D721Med (cell line): Measurements from ENCODE around the gene IMMP2L.

Experiments
- DNase-seq: peaks from one replicate; pipeline ENCODE4 v3.0.0; 2011; ENCODE audit warnings: low spot score; ENCODE audit not compliant: insufficient read length
- FAIRE-seq: peaks from 2 replicates; lab custom pipeline; 2011; peaks lifted over from hg19 to GRCh38; lab: Jason Lieb, UNC
- TF ChIP-seq, protein P1 (sequence below): IDR thresholded peaks from 2 replicates; pipeline ENCODE4 v1.5.1; 2012; ENCODE audit warnings: mild to moderate bottlenecking, control low read depth; ENCODE audit not compliant: insufficient read depth; ENCODE audit errors: missing control alignments

IMMP2L gene

DNA sequence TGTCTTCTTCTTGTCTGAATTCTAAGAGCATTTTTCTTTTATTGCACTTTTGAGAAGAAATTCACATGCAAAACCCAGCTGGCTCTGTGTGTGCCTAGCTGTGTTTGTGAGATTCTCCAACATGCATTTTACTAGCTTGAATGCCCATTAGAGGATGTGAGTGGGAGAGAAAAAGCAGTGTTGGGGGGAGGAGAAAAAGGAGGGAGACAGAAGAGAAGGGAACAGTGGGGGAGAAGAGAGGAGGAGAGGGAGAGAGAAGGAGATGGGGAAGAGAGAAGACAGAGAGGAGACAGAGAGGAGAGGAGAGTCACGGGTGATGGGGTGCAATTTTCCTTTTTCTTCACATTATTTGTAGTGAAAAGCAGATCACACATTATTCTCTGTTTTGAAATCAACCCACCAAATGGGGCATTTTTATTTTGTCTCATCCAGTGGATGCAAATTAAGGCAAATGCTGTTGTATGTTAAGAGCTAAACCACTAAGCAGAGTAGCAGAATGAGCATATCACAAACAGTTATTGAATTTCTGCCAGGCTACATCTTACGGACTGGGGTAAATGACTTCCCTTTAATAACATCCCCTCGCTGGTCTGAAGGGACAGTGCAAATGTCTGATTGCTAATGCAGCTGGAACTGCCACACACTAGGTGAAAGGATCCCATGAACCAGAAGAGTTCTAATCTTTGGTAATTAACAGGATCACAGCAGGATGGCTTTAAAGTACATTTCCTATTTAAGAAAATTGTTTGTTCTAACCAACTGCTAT is 470.5 kb downstream of the IMMP2L start:
- FAIRE-seq (no peak), DNase-seq (no peak)

DNA sequence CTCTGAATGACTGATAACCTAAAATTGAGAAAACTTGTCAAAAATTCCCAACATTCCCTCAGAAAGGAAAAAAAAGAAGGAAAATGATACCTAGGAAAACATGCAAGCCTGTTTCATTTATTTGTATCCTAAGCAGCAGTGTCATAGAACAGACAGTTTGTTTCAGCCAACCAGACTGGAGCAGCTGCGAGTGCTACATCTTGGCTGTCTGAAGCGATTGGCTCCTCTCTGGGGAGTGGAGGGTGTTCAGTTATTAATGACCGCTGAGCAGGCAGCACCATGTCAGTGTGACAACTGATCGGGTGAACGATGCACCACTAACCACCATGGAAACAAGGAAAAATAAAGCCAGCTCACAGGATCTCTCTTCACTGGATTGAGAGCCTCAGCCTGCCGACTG is 471.4 kb downstream of the IMMP2L start, which contains the start of gene LRRN3:
Gene LRRN3, plus strand, starts transcription at position 282 of the 400 bp plus-strand sequence. CDS start 31,646 bp downstream, outside the sequence.
- FAIRE-seq (no peak), DNase-seq (no peak)
- TF ChIP-seq, protein P1, sequence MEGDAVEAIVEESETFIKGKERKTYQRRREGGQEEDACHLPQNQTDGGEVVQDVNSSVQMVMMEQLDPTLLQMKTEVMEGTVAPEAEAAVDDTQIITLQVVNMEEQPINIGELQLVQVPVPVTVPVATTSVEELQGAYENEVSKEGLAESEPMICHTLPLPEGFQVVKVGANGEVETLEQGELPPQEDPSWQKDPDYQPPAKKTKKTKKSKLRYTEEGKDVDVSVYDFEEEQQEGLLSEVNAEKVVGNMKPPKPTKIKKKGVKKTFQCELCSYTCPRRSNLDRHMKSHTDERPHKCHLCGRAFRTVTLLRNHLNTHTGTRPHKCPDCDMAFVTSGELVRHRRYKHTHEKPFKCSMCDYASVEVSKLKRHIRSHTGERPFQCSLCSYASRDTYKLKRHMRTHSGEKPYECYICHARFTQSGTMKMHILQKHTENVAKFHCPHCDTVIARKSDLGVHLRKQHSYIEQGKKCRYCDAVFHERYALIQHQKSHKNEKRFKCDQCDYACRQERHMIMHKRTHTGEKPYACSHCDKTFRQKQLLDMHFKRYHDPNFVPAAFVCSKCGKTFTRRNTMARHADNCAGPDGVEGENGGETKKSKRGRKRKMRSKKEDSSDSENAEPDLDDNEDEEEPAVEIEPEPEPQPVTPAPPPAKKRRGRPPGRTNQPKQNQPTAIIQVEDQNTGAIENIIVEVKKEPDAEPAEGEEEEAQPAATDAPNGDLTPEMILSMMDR = no peak

More for the DNA sequence above, 470.5 kb downstream of the IMMP2L start:
- TF ChIP-seq, protein P1 = no peak

DNA sequence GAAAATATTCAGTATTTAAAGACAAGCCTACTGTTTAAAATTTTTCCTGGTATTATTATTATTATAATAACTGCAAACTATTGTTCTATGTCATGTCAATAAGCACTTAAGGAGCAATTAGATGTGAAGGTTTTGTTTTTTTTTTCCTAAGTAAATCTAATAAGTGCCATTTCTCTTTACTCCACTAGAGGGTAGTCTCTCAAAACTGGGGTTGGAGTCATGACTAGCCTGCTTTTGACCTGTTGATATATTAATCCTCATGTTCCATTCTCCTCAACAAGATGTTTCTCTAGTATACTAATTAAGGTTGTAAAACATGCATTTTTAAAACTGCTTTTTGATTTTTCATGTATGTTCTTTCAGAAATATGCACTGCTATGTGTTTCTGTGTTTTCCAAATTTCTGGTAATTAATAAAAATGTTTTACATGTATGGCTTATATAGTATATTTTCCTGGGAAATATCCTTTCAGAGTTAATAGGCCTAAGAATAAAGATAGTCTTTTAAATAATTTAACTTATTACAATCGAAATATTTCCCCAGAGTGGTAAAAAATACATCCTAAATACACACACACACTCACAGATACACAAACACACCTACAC is 472.4 kb downstream of the IMMP2L start:
- DNase-seq (peak; percentile 16), FAIRE-seq (peak; percentile 67)
- TF ChIP-seq, protein P1 = peak; percentile 64

DNA sequence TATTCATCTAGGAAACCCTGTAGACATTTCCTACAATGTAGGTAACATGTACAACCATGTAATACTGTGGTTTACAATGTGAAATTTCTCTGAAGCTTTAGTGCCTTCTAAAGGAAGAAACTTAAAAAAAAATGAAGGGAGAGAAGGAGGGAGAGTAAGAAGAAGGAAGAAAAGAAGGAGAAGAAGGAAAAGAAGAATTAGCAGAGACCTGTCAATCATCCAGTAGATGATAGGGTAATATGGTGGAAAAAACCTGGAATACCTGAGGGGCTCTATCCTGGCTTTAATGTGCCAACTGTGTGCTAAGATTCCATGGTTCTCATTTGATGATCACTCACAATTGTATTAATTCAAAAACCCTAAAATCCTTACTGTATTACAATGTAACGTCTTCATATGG is 474.0 kb downstream of the IMMP2L start:
- TF ChIP-seq, protein P1 = no peak
- FAIRE-seq (no peak), DNase-seq (no peak)

DNA sequence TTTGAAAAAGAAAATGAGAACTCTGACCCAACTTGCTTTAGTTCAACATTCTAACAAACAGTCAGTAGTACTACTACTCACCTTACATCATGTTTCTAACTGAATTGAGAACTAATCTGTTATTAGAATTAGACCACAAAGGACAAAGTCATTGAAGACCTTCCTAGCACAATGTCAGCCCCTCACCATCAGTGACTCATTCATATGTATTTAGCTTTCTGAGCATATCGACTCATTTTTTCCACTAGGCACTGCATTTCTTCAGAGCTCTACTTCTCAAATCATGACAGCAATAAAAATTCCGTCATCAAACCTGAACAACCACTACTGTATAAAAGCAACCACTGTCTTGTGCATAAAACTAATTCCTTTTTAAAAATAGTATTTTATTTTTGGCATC is 475.8 kb downstream of the IMMP2L start:
- TF ChIP-seq, protein P1 = no peak
- DNase-seq = no peak
- no peak for FAIRE-seq

DNA sequence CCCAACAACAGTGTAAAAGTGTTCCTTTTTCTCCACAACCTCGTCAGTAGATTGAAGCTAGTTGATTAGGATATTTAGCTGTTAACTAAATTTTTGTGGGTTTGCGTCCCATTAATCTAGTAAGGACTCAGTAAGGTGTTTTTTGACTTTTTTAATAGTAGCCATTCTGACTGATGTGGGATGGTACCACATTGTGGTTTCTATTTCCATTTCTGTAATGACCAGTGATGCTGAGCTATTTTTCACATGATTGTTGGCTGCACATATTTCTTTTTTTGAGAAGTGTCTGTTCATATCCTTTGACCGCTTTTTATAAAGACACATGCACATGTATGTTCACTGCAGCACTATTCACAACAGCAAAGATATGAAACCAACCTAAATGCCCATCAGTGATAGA is 476.9 kb downstream of the IMMP2L start:
- TF ChIP-seq, protein P1 = no peak
- FAIRE-seq (no peak), DNase-seq (no peak)

DNA sequence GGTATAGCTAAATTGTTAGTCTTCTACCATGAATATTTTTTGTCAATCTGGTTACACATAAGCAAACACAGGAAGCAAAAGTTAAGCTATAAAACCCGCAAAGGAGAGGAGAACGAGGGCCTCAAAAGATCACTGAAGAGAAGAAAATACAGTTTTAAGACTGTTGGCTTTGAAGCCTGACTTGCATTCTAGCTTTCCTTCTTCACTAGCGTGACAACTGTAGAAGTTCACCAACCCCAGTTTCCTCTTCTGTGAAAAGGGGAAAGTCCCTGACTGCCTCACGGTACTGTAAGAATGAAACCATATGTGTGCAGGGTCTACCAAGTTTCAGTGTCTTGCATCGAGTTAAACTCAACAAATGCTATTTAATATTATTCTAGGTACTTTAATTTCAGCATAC is 478.9 kb downstream of the IMMP2L start:
- DNase-seq = no peak
- FAIRE-seq = no peak
- TF ChIP-seq, protein P1 = no peak
